ENCODE measurements around the gene TUBA3D.
"Not testable (repeated sequence)": the region's sequence is repeated elsewhere in the genome, so short reads cannot be mapped to it uniquely, and the experiment has no call there.

TUBA3D gene

DNA sequence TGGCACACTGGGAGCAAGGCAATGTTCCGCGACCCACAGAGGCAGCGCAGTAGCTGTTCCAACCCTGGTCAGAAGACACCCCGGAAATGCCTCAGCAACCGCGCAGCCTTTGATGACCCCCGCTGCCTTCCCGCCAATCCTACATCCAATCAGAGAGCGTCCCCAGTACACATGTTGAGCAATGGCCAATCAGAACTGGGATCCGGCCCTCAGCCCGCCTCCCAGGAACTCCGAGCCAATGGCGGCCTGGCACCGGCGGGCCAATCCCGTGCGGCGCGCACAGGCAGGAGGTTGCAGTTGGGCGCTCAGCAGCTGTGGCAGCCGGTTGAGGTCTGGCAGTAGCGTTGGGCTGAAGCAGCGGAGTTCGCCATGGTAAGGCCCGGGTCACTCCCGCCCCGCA lies at the start of gene TUBA3D:
Gene TUBA3D, plus strand, starts transcription at position 289 of the 400 bp plus-strand sequence. Its CDS starts 81 bp downstream, at position 370.
- DNase-seq, result no peak

DNA sequence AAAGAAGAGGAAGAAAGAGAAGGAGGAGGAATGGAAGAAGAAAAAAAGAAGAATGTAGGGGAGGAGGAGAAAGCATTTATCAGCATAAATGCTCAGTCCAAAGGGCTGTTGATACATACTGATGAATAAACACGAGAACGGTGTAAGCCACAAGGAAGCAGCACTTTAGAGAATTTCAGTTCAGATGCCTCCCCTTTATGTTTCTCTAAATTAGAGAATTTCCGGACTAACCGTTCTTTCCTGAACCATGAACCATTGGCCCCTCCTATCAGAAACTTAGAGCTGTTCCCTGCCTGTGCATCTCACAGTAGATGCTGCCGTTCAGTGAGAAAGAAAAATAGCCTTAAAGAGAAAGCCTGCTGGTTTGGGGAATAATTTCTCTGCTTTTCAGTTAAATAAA lies 49.2 kb upstream of the TUBA3D start:
- DNase-seq, result no peak

DNA sequence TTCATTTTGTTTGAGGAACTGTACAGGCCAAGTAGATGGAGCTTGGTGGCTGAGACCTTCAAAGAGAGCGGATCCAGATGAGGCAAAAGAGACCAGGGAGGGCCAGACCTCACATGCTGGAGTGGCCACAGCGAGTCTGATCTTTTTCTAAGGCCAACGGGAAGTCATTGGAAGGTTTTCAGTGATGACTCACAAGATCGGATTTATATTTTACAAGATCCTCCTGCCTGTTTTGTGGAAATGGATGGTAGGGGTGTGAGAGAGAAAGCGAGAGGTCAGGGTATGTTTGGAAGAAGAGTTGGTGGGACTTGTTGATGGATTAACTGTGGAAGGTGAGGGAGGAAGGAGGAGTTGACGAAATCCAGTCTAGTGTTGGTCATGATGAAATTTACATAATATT lies 44.6 kb upstream of the TUBA3D start:
- DNase-seq, result no peak

DNA sequence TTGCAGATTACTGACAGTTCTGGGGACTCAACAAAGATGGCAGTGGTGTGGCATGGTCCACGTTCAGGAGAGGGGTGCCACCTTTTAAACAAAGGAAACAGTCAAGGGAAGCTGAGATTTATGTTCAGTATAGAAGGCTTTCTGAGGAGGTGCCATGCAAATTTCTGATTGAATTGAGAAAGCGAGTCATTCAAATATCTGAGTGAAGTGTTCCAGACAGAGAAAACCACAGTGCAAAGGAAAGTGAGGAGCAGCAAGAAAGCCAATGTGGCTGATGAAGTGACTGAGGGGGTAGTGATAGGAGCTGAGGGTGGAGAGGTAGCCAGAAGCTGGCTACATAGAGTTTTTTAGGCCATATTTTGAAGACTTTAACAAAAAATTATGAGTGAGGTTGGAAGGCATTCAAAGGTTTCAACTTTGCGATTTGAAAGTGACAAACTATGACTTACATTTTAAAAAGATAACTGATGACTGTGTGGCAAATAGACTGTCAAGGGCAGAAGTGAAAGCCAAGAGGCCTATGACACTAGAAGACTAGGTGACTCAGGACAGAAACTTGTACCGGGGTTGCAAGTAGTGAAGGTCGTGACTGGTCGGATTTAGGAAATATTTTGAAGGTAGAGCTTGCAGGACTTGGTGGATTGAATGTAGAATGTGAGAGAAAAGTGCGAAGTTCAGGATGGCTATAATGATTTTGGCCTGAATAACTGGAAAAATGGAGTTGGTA lies 35.0 kb upstream of the TUBA3D start:
- not testable (repeated sequence) for DNase-seq

DNA sequence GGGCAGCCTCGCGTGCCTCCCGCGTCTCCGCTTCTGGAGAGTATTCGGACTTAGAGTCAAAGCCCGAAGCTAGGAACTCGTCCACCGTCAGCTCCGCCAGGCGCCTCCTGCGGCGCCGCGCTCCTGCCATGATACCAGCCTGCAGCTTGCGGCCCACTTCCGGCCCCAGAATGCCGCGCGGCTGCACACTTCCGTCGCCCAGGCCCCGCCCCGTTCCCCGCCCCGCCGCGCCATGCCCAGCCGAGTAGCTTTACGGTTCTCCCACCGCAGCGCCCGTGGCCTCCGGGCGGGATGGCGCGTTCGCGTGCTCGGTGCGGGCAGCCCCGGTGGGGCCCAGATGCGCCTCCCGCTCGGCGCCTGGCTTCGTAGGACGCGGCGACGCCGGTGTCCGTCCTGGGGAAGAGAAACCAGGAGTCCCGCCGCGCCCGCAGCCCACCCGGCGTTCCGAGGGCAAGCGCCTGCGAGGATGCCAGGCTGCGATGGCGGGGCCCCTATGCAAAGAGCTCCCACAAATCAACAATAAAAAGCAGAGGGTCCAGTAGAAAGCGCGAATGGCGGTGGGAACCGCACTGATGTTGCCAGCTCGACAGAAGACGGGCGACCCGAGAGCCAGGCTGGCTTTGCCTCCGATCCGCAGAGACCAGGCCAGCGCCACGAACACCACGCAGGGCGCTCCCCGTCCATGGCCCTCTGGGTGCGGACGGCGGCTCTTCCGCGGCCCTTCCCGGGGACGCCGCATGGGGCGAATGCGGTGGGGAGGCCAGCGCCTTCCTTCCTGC lies 31.0 kb upstream of the TUBA3D start:
- not testable (repeated sequence) for DNase-seq

DNA sequence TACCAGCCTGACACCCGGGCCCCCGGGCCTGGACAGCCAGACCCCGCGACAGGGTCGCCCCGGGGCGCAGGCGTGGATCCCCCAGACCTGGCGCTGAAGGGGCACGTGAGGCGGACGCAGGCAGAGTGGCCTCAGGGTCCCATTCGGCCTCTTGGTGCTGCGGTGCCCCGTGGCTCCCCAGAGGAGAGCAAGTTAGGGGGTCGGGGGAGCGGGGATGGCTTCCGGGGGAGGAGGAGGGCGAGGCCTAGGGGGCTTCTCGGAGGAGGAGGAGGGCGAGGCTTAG lies 30.5 kb upstream of the TUBA3D start:
- DNase-seq, result not testable (repeated sequence)

DNA sequence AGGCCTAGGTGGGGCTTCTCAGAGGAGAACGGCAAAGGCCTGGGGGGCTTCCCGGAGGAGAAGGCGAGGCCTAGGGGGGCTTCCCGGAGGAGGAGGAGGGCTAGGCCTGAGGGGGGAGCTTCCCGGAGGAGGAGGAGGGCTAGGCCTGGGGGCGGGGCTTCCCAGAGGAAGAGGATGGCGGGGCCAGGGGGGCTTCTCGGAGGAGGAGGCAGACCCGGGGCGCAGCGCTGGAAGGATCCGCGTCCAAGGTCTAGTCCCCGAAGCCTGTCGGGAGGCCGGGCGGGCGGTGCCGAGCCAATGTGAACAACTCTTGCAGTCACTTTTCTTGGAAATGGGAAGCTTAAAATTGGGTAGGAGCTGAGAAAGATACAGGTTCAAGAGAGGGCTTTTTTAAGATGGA lies 30.0 kb upstream of the TUBA3D start:
- DNase-seq, result no peak

DNA sequence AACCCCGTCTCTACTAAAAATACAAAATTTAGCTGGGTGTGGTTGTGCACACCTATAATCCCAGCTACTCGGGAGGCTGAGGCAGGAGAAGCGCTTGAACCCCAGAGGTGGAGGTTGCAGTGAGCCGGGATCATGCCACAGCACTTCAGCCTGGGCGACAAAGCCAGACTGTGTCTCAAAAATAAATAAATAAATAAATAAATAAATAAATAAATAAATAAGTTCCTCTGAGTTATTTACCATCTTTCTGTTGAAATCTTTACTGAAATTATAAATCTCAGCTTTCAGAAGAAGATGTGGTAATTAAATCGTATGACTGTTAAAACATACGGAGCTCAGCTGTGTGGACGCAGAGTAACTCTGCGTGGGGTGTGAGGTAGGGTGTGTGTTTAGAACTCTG lies 27.9 kb upstream of the TUBA3D start:
- DNase-seq, result not testable (repeated sequence)

DNA sequence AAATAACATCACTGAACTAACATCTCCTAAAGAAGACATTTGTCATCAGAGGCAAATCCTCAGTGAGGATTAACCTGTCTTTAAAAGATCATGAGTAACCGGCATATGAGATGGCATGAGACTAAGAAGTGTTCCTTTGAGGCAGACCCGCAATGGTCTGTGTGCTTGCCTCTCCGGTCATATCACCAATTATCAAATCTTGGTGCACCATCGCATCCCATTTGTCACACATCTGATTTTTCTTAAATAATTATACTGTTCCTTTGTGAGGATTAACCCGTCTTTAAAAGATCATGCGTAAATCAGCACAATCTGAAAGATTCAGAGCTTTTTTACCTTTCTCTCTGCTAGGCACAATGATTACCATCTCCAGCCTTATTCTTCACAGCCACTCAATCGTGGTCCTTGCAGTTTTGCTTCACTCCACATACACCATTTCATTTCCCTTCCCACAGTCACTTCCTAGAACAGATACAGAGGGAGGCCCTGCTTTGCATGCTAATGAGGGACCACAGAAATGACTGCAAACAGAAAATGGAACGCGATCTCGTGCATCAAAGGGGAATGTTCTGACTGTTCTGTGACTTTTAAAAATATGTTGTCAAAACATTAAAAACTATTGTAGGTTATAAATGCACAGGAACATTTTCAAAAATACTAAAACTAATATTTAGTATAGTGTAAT lies 24.5 kb upstream of the TUBA3D start:
- not testable (repeated sequence) for DNase-seq

DNA sequence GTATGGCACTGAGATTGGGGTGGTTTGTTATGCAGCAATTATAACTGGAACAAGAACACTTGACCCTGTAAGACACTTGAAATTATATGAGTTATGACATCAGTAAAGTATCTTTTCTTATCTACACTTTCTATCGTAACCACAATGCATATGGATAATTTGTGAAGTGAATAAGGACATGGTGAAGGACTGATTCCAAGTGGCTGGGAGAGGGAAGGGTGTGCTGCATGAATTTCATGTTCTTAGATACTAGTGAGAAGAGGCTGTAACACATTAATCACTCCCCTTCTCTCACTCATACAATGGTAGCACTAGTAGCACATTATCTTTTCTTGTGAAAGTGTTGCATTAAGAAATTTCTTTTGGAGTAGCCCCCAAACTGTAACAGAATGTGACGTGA lies 21.0 kb upstream of the TUBA3D start:
- DNase-seq, result not testable (repeated sequence)

DNA sequence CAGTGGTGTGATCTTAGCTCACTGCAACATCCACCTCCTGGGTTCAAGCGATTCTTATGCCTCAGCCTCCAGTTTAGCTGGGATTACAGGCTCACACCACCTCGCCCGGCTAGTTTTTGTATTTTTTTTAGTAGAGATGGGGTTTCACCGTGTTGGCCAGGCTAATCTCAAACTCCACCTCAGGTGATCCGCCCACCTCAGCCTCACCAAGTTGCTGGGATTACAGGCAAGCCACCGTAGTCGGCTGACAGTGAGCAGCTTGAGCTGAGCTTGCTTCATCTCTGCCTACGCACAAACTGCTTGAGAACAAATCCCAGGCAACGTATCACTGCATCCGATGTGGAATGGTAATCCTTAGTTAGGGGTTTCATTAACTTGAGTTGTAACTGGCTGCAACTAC lies 8.2 kb upstream of the TUBA3D start:
- DNase-seq, result not testable (repeated sequence)

DNA sequence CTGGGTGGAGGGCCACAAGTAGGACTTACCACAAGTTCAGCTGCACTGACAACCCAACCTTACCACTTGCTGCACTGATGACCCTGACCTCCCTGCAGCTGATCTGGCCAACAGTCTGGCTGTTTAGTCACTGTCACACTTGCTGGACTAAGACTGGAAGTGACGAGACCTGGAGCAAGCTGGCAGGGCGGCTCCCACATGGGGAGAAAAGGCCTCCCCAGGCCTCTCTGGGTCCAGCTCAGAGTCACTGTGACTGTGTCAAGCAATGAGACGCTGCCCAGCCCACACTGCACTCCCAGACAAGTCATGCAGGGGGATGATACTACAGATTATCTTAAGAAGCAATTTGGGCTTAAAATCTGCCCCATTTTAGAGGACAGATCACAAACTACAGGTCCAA lies 5.0 kb upstream of the TUBA3D start:
- DNase-seq, result not testable (repeated sequence)

DNA sequence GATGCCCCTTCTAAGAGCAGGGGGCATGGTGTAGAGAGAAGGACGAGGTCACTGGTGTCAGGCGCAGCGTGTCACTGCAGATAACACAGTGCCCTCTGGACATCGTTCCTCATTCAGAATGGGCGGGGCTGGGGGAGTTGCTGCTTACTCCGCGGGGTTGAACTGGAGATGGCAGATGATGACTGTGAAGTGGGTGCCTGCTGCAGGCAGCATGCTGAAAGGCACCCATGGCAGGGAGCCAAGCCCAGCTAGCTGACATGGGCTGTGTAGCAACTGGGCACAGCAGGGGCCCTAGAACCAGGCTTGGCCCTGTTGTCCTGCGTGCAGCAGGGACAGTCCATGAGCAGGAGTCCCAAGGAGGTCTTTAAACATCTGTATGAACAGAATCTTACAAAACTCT lies 4.3 kb upstream of the TUBA3D start:
- DNase-seq, result not testable (repeated sequence)

DNA sequence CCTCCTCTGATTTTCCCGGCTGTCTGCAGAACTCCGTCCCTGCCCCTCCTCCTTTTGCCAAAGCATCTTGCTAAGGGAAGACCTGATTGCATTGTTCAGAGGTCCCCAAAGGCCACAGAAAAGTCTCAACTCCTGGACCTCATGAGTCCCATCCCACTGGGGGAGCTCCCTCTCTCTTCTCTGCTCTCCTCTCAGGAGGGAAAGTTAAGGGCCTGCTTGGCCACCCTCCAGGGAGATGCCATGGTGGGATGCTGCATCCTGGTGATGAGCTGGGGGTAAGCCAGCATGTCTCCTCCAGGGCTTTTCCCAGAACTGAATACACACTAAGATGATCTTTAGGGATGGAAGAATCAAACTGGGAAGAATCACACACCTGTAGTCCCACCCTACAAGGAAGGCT lies 2.7 kb upstream of the TUBA3D start:
- DNase-seq, result not testable (repeated sequence)

DNA sequence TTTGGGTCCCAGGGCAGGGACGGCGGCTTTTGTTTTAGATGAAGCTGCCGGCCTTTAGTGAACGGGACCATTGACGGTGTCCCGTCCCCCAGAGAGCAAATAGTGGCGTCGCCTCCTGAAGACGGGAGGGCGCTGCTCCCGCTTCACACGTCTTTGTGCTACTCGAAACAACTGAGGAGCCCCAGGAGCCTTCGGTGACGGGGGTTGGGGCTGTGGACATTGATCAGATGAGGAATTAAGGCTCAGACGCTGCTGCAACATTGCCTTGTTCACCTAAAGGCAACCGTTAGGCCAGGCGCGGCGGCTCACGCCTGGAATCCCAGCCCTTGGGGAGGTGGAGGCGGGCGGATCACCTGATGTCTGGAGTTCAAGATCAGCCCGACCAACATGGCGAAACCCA lies 444 bp downstream of the TUBA3D start:
- not testable (repeated sequence) for DNase-seq

DNA sequence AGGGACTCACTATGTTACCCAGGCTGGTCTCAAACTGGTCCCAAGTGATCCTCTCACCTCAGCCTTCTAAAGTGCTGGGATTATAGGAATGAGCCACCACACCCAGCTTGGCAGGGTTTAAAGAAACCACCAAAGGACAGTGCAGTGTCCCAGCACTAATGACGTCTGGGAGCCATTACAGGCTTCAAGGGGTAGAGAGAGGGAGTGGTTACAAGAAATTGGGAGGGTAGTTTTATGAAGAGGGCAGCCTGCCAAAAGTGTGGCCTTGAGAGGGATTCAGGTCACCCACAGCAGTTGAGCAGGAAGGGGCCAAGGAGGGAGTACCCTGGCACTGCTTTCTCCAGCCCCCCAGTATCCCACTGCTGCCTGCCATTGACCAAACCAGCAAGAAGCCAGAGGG lies 1.3 kb downstream of the TUBA3D start:
- DNase-seq, result not testable (repeated sequence)

DNA sequence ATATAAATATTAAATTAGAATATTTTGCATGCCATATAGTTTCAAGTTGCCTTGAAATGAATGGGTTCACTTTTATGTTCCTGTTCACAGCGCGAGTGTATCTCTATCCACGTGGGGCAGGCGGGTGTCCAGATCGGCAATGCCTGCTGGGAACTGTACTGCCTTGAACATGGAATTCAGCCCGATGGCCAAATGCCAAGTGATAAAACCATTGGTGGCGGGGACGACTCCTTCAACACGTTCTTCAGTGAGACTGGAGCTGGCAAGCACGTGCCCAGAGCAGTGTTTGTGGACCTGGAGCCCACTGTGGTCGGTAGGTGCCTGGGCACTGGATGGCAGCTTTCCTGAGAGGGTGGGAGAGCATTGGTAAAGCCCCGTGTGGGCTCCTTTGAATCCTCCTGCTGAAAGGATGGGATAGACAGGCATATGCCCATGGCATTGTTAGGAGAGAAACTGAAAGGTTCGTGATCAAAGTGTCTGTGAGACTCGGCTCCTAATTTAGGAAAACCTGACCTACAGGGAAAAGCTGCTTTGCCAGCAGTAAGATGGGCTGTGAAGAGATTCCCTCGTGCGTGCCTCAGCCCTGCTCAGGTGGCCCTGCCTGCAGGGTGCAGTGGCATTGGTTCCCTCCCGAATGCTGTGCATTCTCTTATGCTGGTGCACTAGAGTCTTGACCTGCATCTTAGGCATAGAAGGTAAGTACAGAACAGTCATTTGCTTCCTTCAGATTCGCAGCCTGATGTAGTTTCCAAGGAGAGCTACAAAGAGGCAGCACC lies 2.3 kb downstream of the TUBA3D start:
- DNase-seq, result not testable (repeated sequence)

DNA sequence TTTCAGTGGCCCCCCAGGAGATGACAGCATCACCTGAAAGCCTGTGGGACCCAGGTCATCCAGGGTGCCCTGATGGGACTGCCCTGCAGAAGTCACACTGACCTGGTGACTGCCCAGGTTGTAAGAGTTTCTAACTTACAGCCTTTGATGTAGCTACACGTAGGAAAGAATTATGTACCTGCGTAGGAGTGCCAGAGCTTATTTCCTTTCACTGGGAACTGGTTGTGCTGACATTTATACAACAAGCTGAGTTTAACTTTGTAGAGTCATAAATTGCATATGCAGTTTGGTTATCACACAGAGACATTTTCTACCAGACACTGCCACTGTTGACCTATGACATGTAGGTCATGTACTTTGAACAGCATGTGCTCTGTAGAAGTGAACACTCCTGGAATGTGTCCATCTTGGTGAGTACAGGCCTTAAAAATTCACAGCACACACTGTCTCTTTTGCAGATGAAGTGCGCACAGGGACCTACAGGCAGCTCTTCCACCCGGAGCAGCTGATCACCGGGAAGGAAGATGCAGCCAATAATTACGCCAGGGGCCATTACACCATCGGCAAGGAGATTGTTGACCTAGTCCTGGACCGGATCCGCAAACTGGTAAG lies 3.0 kb downstream of the TUBA3D start:
- DNase-seq, result not testable (repeated sequence)

DNA sequence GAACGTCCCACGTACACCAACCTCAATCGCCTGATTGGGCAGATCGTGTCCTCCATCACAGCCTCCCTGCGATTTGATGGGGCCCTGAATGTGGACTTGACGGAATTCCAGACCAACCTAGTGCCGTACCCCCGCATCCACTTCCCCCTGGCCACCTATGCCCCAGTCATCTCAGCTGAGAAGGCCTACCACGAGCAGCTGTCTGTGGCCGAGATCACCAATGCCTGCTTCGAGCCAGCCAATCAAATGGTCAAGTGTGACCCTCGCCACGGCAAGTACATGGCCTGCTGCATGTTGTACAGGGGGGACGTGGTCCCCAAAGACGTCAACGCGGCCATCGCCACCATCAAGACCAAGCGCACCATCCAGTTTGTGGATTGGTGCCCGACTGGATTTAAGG lies 4.4 kb downstream of the TUBA3D start:
- not testable (repeated sequence) for DNase-seq

DNA sequence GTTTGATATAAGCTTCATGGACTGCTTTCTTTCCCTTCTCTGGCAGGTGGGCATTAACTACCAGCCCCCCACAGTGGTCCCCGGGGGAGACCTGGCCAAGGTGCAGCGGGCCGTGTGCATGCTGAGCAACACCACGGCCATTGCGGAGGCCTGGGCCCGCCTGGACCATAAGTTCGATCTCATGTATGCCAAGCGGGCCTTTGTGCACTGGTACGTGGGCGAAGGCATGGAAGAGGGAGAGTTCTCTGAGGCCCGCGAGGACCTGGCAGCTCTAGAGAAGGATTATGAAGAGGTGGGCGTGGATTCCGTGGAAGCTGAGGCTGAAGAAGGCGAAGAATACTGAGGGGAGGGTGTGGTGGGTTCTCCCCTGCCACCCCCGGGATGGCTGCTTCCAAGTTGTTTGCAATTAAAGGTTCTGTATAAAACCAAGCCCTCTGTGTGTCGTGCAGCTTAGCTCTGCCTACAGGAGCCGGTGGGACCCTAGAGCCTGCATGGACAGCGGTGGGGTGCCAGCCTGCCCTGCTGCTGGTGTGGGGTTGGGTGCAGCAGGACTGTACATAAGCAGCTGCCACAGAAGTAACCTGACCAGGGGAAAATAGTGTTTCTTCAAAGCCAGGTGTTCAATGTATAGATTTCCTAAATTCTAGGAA lies 6.7 kb downstream of the TUBA3D start:
- DNase-seq, result not testable (repeated sequence)

DNA sequence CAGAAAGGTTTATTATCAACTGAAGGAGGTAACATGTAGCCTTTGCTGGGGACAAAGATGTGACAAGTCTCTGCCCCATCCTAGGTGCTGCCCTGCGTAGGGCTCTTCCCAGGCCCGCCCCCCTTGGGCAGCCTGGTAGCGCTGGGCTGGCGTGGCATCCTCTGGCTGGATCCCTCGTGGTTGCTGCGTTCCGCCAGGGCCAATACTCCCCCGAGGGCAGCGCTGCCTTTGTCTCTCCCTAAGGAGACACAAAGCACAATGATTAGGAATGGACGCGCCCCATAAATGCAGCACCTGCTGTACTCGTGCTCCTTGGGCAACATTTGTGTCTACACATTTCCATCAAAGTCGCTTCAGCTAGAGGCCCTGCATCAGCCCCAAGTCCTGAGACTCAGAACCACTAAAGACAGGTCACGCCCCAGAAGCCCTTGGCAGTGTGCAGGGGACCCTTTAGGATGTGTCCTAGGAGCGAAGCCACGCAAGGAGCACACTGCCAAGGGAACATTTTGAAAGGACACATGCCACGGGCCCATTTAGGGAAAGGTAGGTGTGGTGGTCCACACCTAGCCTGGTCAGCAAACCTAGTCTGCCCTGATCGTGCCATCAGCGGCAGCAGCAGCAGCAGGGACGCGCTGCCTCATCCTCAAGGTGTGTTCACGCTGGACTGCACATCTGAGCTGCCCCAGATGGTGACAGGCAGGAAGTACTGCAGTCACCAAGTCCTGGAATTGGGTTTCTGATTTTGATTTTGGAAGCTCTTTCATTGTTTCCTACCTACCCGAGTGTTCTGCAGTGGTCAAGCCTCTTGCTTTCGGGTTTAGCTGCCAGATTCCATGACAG lies 8.3 kb downstream of the TUBA3D start:
- not testable (repeated sequence) for DNase-seq

Data from stimulated activated naive CD4-positive, alpha-beta T cell (primary cell).